NCI-H345 (cell line): Measurements from ENCODE around the gene PRKAA1.
"Not testable (repeated sequence)": the region's sequence is repeated elsewhere in the genome, so short reads cannot be mapped to it uniquely, and the experiment has no call there.

Source experiments
- DNase-seq: peaks from one replicate; lab custom pipeline; 2025; lab: John Stamatoyannopoulos, UW

The PRKAA1 gene

GRCh38 chr5:40825461-40826043 is 27.4 kb upstream of the PRKAA1 start:
- DNase-seq = not testable (repeated sequence)

GRCh38 chr5:40823459-40823858 is 25.3 kb upstream of the PRKAA1 start:
- no peak for DNase-seq

- DNase-seq = no peak
Measured at GRCh38 chr5:40813698-40814281, 15.6 kb upstream of the PRKAA1 start.

GRCh38 chr5:40812125-40812524 is 14.0 kb upstream of the PRKAA1 start:
- DNase-seq = no peak

- no peak for DNase-seq
Measured at GRCh38 chr5:40801771-40802562, 3.8 kb upstream of the PRKAA1 start.

GRCh38 chr5:40799258-40799657 is 1.1 kb upstream of the PRKAA1 start:
- no peak for DNase-seq

GRCh38 chr5:40798801-40799210 is 632 bp upstream of the PRKAA1 start:
- no peak for DNase-seq

GRCh38 chr5:40797273-40798011 is 732 bp downstream of the PRKAA1 start:
- DNase-seq = peak; percentile 63

- DNase-seq = no peak
Measured at GRCh38 chr5:40796487-40796889, 1.7 kb downstream of the PRKAA1 start.

- DNase-seq = not testable (repeated sequence)
Measured at GRCh38 chr5:40794877-40795276, 3.3 kb downstream of the PRKAA1 start.

- not testable (repeated sequence) for DNase-seq
Measured at GRCh38 chr5:40794340-40794739, 3.8 kb downstream of the PRKAA1 start.

GRCh38 chr5:40792691-40793090 is 5.5 kb downstream of the PRKAA1 start:
- not testable (repeated sequence) for DNase-seq

GRCh38 chr5:40791715-40792139 is 6.4 kb downstream of the PRKAA1 start:
- no peak for DNase-seq

- DNase-seq = no peak
Measured at GRCh38 chr5:40790947-40791593, 7.1 kb downstream of the PRKAA1 start.

GRCh38 chr5:40788941-40789340 is 9.2 kb downstream of the PRKAA1 start:
- not testable (repeated sequence) for DNase-seq

GRCh38 chr5:40787986-40788385 is 10.2 kb downstream of the PRKAA1 start:
- no peak for DNase-seq

GRCh38 chr5:40786664-40787063 is 11.5 kb downstream of the PRKAA1 start:
- not testable (repeated sequence) for DNase-seq

GRCh38 chr5:40784916-40785315 is 13.3 kb downstream of the PRKAA1 start:
- no peak for DNase-seq

GRCh38 chr5:40784027-40784653 is 14.0 kb downstream of the PRKAA1 start:
- no peak for DNase-seq

- DNase-seq = no peak
Measured at GRCh38 chr5:40781843-40782409, 16.2 kb downstream of the PRKAA1 start.

GRCh38 chr5:40780858-40781257 is 17.3 kb downstream of the PRKAA1 start:
- no peak for DNase-seq
